ENCODE measurements around the gene LRRTM3. TPM values are rescaled to one million over a fixed set of nuclear protein-coding genes. Genes with fewer than 3 reads are reported as not detected.

Gene LRRTM3
- total RNA-seq, 2 experiments from 2014 or later: not detected

GRCh38 chr10:67015225-67015624 lies 89.4 kb downstream of the LRRTM3 start:
- H3K36me3 ChIP-seq (ENCODE audit: insufficient read depth, low read length): no peaks in the 10 kb centered on the region
- Mint-ChIP-seq H3K27ac (no peak overlapping the region), H3K36me3 (ENCODE audit: low read depth) (no peaks in the 10 kb centered on the region), H3K9me3 (no peaks in the 10 kb centered on the region), H3K4me3 (no peak overlapping the region), H3K4me1 (ENCODE audit: low read depth) (no peaks in the 10 kb centered on the region), H3K27me3 (no peaks in the 10 kb centered on the region)
- intact Hi-C loops (cut with DNase I, micrococcal nuclease): no loop called here
- no peaks in the 10 kb centered on the region for H3K4me1 ChIP-seq (ENCODE audit: insufficient read depth, low read length)
- ATAC-seq (ENCODE audit: poor library complexity) (no peak), DNase-seq (no peak)
- no peaks in the 10 kb centered on the region for H3K9me3 ChIP-seq (ENCODE audit: control insufficient read depth in 1 of 2, insufficient read depth in 1 of 2, low read length in 2 of 2)
- ChIA-PET POLR2A (no interaction called here), CTCF (no interaction called here)
- TF ChIP-seq CTCF (IDR thresholded peaks at IDR 0.05): no peak
- H3K4me3 ChIP-seq (ENCODE audit: low read length): no peak overlapping the region
- H3K27ac ChIP-seq (ENCODE audit: low read depth in 1 of 2, low read length in 2 of 2): no peak overlapping the region
- H3K27me3 ChIP-seq (ENCODE audit: control insufficient read depth in 1 of 2, insufficient read depth in 2 of 2, low read length in 2 of 2): no peaks in the 10 kb centered on the region

GRCh38 chr10:67017218-67017617 lies 91.4 kb downstream of the LRRTM3 start:
- Mint-ChIP-seq H3K27me3 (no peaks in the 10 kb centered on the region), H3K36me3 (ENCODE audit: low read depth) (no peaks in the 10 kb centered on the region), H3K9me3 (no peaks in the 10 kb centered on the region), H3K27ac (no peak overlapping the region), H3K4me1 (ENCODE audit: low read depth) (no peaks in the 10 kb centered on the region), H3K4me3 (no peak overlapping the region)
- no peak overlapping the region for H3K4me3 ChIP-seq (ENCODE audit: low read length)
- ChIA-PET CTCF (no interaction called here), POLR2A (no interaction called here)
- H3K9me3 ChIP-seq (ENCODE audit: control insufficient read depth in 1 of 2, insufficient read depth in 1 of 2, low read length in 2 of 2): no peaks in the 10 kb centered on the region
- DNase-seq: no peak
- intact Hi-C loops (cut with DNase I, micrococcal nuclease): no loop called here
- ATAC-seq (ENCODE audit: poor library complexity): no peak
- no peaks in the 10 kb centered on the region for H3K36me3 ChIP-seq (ENCODE audit: insufficient read depth, low read length)
- TF ChIP-seq CTCF (IDR thresholded peaks at IDR 0.05): no peak
- H3K27me3 ChIP-seq (ENCODE audit: control insufficient read depth in 1 of 2, insufficient read depth in 2 of 2, low read length in 2 of 2): no peaks in the 10 kb centered on the region
- no peaks in the 10 kb centered on the region for H3K4me1 ChIP-seq (ENCODE audit: insufficient read depth, low read length)
- no peak overlapping the region for H3K27ac ChIP-seq (ENCODE audit: low read depth in 1 of 2, low read length in 2 of 2)

GRCh38 chr10:67022099-67022498 lies 96.3 kb downstream of the LRRTM3 start:
- Mint-ChIP-seq H3K9me3 (no peaks in the 10 kb centered on the region), H3K36me3 (ENCODE audit: low read depth) (no peaks in the 10 kb centered on the region), H3K27me3 (no peaks in the 10 kb centered on the region), H3K27ac (no peak overlapping the region), H3K4me3 (no peak overlapping the region), H3K4me1 (ENCODE audit: low read depth) (no peaks in the 10 kb centered on the region)
- Histone ChIP-seq H3K4me1 (ENCODE audit: insufficient read depth, low read length) (no peaks in the 10 kb centered on the region), H3K4me3 (ENCODE audit: low read length) (no peak overlapping the region), H3K36me3 (ENCODE audit: insufficient read depth, low read length) (no peaks in the 10 kb centered on the region), H3K9me3 (ENCODE audit: control insufficient read depth in 1 of 2, insufficient read depth in 1 of 2, low read length in 2 of 2) (no peaks in the 10 kb centered on the region), H3K27me3 (ENCODE audit: control insufficient read depth in 1 of 2, insufficient read depth in 2 of 2, low read length in 2 of 2) (no peaks in the 10 kb centered on the region), H3K27ac (ENCODE audit: low read depth in 1 of 2, low read length in 2 of 2) (no peak overlapping the region)
- no peak for TF ChIP-seq CTCF (IDR thresholded peaks at IDR 0.05)
- CTCF ChIA-PET: no interaction called here
- intact Hi-C loops (cut with DNase I, micrococcal nuclease): no loop called here
- POLR2A ChIA-PET: no interaction called here
- no peak for DNase-seq
- no peak for ATAC-seq (ENCODE audit: poor library complexity)

All from CD4-positive, alpha-beta T cell (primary cell).